NB4 (cell line): ENCODE measurements around the gene LRRC31.

Source experiments
- CTCF ChIP-seq: IDR thresholded peaks from one replicate; pipeline ENCODE4 v1.5.1; 2012; ENCODE audit warnings: low read depth, low read length
- MYC ChIP-seq: IDR thresholded peaks from 2 replicates; pipeline ENCODE4 v1.6.1; 2011; ENCODE audit warnings: low read depth, low read length

- TF ChIP-seq CTCF (no peak), MYC (no peak)
These were observed 33.4 kb downstream of the LRRC31 start for GRCh38 chr3:169836078-169836941.
